K562 treated with DMSO at 1 percent for 48 hours (cell line): Measurements from ENCODE around the gene NLRP1. TPM values are rescaled to one million over a fixed set of nuclear protein-coding genes. Genes with fewer than 3 reads are reported as not detected.

Experiments used
- total RNA-seq: library from RNA; unstranded; fragments of 300-600 nt; gene quantifications from 2 replicates; pipeline ENCODE4 v1.2.3, GENCODE V29; 2022; ENCODE audit warnings: low replicate concordance; ENCODE audit errors: extremely low read depth

Gene NLRP1
- not detected in 2 replicates for total RNA-seq

GRCh38 chr17:5584383-5585286 lies at the start of gene NLRP1:
Gene NLRP1, minus strand, starts transcription at chr17:5584509. Its CDS starts 552 bp downstream, at chr17:5583957.

GRCh38 chr17:5486206-5487124 lies 97.8 kb downstream of the NLRP1 start, which contains the start of gene MIS12:
Gene MIS12, plus strand, starts transcription at chr17:5486566. Its CDS starts 2,297 bp downstream, at chr17:5488863.

GRCh38 chr17:5485270-5486205 lies 98.8 kb downstream of the NLRP1 start, which contains the start of gene DERL2:
Gene DERL2, minus strand, starts transcription at chr17:5486178. Its CDS starts 17 bp downstream, at chr17:5486161.

Other genes starting within 250 kb of the NLRP1 start
- gene NUP88, start 164.8 kb downstream of the NLRP1 start, total RNA-seq, result not detected in 2 replicates
- not detected in 2 replicates for gene RPAIN, start 164.3 kb downstream of the NLRP1 start, total RNA-seq
- not detected in 2 replicates for gene C1QBP, start 145.4 kb downstream of the NLRP1 start, total RNA-seq
- not detected in 2 replicates for gene DHX33, start 115.5 kb downstream of the NLRP1 start, total RNA-seq
- not detected in 2 replicates for gene DERL2, start 98.3 kb downstream of the NLRP1 start, total RNA-seq
- not detected in 2 replicates for gene MIS12, start 97.9 kb downstream of the NLRP1 start, total RNA-seq